ENCODE data around the gene GNE.

DNA sequence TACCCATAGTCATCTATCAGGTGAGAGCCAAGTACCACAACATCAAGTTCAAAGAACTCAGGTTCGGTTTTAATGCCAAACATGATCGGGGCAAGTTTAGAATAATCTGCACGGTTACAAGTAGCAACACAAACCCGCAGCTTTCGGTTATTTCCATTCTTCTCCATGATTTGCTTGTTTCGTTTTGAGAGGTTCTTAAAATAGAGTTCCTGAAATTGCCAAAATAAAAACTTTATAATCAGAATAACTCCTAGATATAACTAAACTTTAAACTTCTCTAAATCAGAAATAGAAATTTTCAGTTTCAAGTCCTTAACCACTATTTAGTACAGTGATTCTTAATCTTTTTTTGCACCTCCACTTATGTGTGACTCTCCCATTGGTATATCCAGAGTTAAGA lies 9.1 kb downstream of the GNE start:
- TF ChIP-seq, protein P1, sequence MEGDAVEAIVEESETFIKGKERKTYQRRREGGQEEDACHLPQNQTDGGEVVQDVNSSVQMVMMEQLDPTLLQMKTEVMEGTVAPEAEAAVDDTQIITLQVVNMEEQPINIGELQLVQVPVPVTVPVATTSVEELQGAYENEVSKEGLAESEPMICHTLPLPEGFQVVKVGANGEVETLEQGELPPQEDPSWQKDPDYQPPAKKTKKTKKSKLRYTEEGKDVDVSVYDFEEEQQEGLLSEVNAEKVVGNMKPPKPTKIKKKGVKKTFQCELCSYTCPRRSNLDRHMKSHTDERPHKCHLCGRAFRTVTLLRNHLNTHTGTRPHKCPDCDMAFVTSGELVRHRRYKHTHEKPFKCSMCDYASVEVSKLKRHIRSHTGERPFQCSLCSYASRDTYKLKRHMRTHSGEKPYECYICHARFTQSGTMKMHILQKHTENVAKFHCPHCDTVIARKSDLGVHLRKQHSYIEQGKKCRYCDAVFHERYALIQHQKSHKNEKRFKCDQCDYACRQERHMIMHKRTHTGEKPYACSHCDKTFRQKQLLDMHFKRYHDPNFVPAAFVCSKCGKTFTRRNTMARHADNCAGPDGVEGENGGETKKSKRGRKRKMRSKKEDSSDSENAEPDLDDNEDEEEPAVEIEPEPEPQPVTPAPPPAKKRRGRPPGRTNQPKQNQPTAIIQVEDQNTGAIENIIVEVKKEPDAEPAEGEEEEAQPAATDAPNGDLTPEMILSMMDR (IDR thresholded peaks at IDR 0.05; ENCODE audit: low read depth, low read length, poor library complexity, severe bottlenecking) = no peak
- TF ChIP-seq EZH2phosphoT487 (IDR thresholded peaks at IDR 0.05; ENCODE audit: borderline replicate concordance, low read length) = no peak

Data from DOHH2 (cell line).